Activated naive CD4-positive, alpha-beta T cell (primary cell): ENCODE measurements around the gene PLCE1.

Experiments
- DNase-seq, 4 experiments: peaks; one replicate each; lab custom pipeline; 2025; lab: John Stamatoyannopoulos, UW

PLCE1 gene

GRCh38 chr10:94023906-94024305, 30.2 kb downstream of the PLCE1 start:
- no peak for DNase-seq

GRCh38 chr10:94024407-94024806, 30.7 kb downstream of the PLCE1 start:
- no peak for DNase-seq

- no peak for DNase-seq
Measured at GRCh38 chr10:94025806-94026205, 32.1 kb downstream of the PLCE1 start.

- DNase-seq, result no peak
Measured at GRCh38 chr10:94027197-94027596, 33.5 kb downstream of the PLCE1 start.

- DNase-seq, result no peak
Measured at GRCh38 chr10:94029955-94030354, 36.2 kb downstream of the PLCE1 start.

- DNase-seq, result no peak
Measured at GRCh38 chr10:94035982-94036765, 42.4 kb downstream of the PLCE1 start.

- no peak for DNase-seq
Measured at GRCh38 chr10:94036766-94037033, 43.0 kb downstream of the PLCE1 start.

GRCh38 chr10:94037286-94037685, 43.6 kb downstream of the PLCE1 start:
- DNase-seq, result no peak

GRCh38 chr10:94038024-94038423, 44.3 kb downstream of the PLCE1 start:
- DNase-seq, result no peak

GRCh38 chr10:94041206-94041605, 47.5 kb downstream of the PLCE1 start:
- no peak for DNase-seq

- DNase-seq, result no peak
Measured at GRCh38 chr10:94042001-94042833, 48.5 kb downstream of the PLCE1 start.

- DNase-seq, result no peak
Measured at GRCh38 chr10:94042834-94043175, 49.1 kb downstream of the PLCE1 start.
